Stimulated activated CD8-positive, alpha-beta memory T cell treated with anti-CD3 and anti-CD28 coated beads, Interleukin-15, amount 100 ng/mL, for 1 hour (primary cell): ENCODE results near the gene TDP2.
"Not testable (repeated sequence)": the region's sequence is repeated elsewhere in the genome, so short reads cannot be mapped to it uniquely, and the experiment has no call there.

ENCODE experiments used
- DNase-seq: peaks from one replicate; pipeline ENCODE4 v3.0.0-alpha.2; 2020; ENCODE audit warnings: low read depth

TDP2 gene

GRCh38 chr6:24646771-24647170 is 19.9 kb downstream of the TDP2 start:
- DNase-seq: no peak

GRCh38 chr6:24644377-24644776 is 22.3 kb downstream of the TDP2 start:
- no peak for DNase-seq

- DNase-seq: no peak
These were observed 22.8 kb downstream of the TDP2 start for GRCh38 chr6:24643920-24644319.

- DNase-seq: no peak
These were observed 24.6 kb downstream of the TDP2 start for GRCh38 chr6:24642061-24642460.

GRCh38 chr6:24640631-24641030 is 26.1 kb downstream of the TDP2 start:
- not testable (repeated sequence) for DNase-seq

GRCh38 chr6:24640166-24640565 is 26.5 kb downstream of the TDP2 start:
- no peak for DNase-seq

- DNase-seq: no peak
These were observed 30.0 kb downstream of the TDP2 start for GRCh38 chr6:24636681-24637080.

- DNase-seq: no peak
These were observed 34.1 kb downstream of the TDP2 start for GRCh38 chr6:24632573-24632972.

- DNase-seq: no peak
These were observed 35.0 kb downstream of the TDP2 start for GRCh38 chr6:24631671-24632070.

GRCh38 chr6:24630856-24631505 is 35.7 kb downstream of the TDP2 start:
- DNase-seq: no peak

GRCh38 chr6:24621626-24622289 is 44.9 kb downstream of the TDP2 start:
- no peak for DNase-seq

GRCh38 chr6:24620637-24621036 is 46.1 kb downstream of the TDP2 start:
- DNase-seq: no peak

GRCh38 chr6:24619661-24620060 is 47.0 kb downstream of the TDP2 start:
- DNase-seq: no peak

GRCh38 chr6:24614648-24615047 is 52.1 kb downstream of the TDP2 start:
- no peak for DNase-seq

- DNase-seq: no peak
These were observed 52.7 kb downstream of the TDP2 start for GRCh38 chr6:24614043-24614420.

- no peak for DNase-seq
These were observed 53.2 kb downstream of the TDP2 start for GRCh38 chr6:24613361-24614042.

GRCh38 chr6:24610672-24611071 is 56.0 kb downstream of the TDP2 start:
- no peak for DNase-seq

GRCh38 chr6:24607310-24608105 is 59.2 kb downstream of the TDP2 start:
- no peak for DNase-seq

- no peak for DNase-seq
These were observed 60.3 kb downstream of the TDP2 start for GRCh38 chr6:24606200-24606930.

GRCh38 chr6:24603241-24603640 is 63.5 kb downstream of the TDP2 start:
- DNase-seq: no peak

GRCh38 chr6:24600903-24601302 is 65.8 kb downstream of the TDP2 start:
- DNase-seq: no peak
